H1 (cell line): ENCODE results near the gene MRPL54. TPM values are rescaled to one million over a fixed set of nuclear protein-coding genes. Genes with fewer than 3 reads are reported as not detected.

ENCODE experiments used
- CTCF ChIA-PET: fragments of 300-600 bp; sonication (Branson Sonifier 250); formaldehyde crosslinking; loops from one replicate; lab custom pipeline; 2021; ENCODE audit not compliant: partially characterized antibody; lab: Charles Lee
- POLR2A ChIA-PET: fragments of 300-600 bp; sonication (Branson Sonifier 250); formaldehyde crosslinking; loops from one replicate; lab custom pipeline; 2021; ENCODE audit warnings: inconsistent platforms; ENCODE audit not compliant: partially characterized antibody; lab: Charles Lee
- DNase-seq, 2 experiments: peaks; one replicate each; pipeline versions ENCODE4 v3.0.0 to v3.0.0-alpha.2; 2010 to 2022; ENCODE audit warnings: low spot score in 2 of 2, low read depth in 1 of 2, mixed read lengths in 1 of 2
- FAIRE-seq: peaks from 2 replicates; lab custom pipeline; 2011; peaks lifted over from hg19 to GRCh38; lab: Jason Lieb, UNC
- H2AFZ ChIP-seq: 2 replicates; pipeline ENCODE4 v1.8.1; 2012; ENCODE audit warnings: low read length, inconsistent platforms
- H2AK5ac ChIP-seq: 2 replicates; pipeline ENCODE4 v1.6.1; 2013; ENCODE audit warnings: low read depth, low read length
- H2BK120ac ChIP-seq: replicated peaks from 2 replicates; pipeline ENCODE3; 2013; ENCODE audit warnings: low read depth, low read length, inconsistent platforms
- H2BK12ac ChIP-seq: 2 replicates; pipeline ENCODE4 v1.6.1; 2013; ENCODE audit warnings: low read depth, low read length
- H2BK15ac ChIP-seq: 2 replicates; pipeline ENCODE4 v1.6.1; 2013; ENCODE audit warnings: low read length
- H2BK20ac ChIP-seq: 2 replicates; pipeline ENCODE4 v1.6.1; 2013; ENCODE audit warnings: low read length
- H2BK5ac ChIP-seq: 2 replicates; pipeline ENCODE4 v1.6.1; 2013; ENCODE audit warnings: low read depth, low read length
- H3K14ac ChIP-seq: 2 replicates; pipeline ENCODE4 v1.6.1; 2013; ENCODE audit warnings: inconsistent platforms; ENCODE audit not compliant: insufficient read length
- H3K18ac ChIP-seq: 2 replicates; pipeline ENCODE4 v1.6.1; 2013; ENCODE audit warnings: low read length; ENCODE audit errors: extremely low read depth
- H3K23ac ChIP-seq: 2 replicates; pipeline ENCODE4 v1.6.1; 2013; ENCODE audit warnings: inconsistent platforms; ENCODE audit not compliant: insufficient read length
- H3K23me2 ChIP-seq: 2 replicates; pipeline ENCODE4 v1.6.1; 2013; ENCODE audit warnings: low read depth, low read length
- H3K27ac ChIP-seq: 2 replicates; pipeline ENCODE4 v1.6.1; 2011; ENCODE audit warnings: low read depth, low read length, inconsistent platforms
- H3K27me3 ChIP-seq, 4 experiments: replicated peaks in 1 of 4; 1 replicate in 1 of 4; 2 replicates in 3 of 4; pipeline versions ENCODE4 v1.6.1 to v1.8.1; 2011 to 2013; ENCODE audit warnings: low read length in 3 of 4, mild to moderate bottlenecking in 3 of 4, inconsistent platforms in 2 of 4, mixed read lengths in 2 of 4, moderate library complexity in 1 of 4; ENCODE audit not compliant: control insufficient read depth in 3 of 4, insufficient read depth in 3 of 4; ENCODE audit errors: extremely low read depth in 1 of 4
- H3K36me3 ChIP-seq, 4 experiments: 2 replicates each; pipeline versions ENCODE4 v1.6.1 to v1.8.1; 2011 to 2013; ENCODE audit warnings: mild to moderate bottlenecking in 4 of 4, low read length in 3 of 4, moderate library complexity in 2 of 4, control low read depth in 1 of 4, inconsistent platforms in 1 of 4; ENCODE audit not compliant: insufficient read depth in 4 of 4, control insufficient read depth in 2 of 4
- H3K4ac ChIP-seq: replicated peaks from 2 replicates; pipeline ENCODE3; 2013; ENCODE audit warnings: low read length, low read depth, mixed read lengths, inconsistent platforms; ENCODE audit not compliant: insufficient read length
- H3K4me1 ChIP-seq, 4 experiments: replicated peaks in 1 of 4; 1 replicate in 1 of 4; 2 replicates in 3 of 4; pipeline versions ENCODE4 v1.6.1 to v1.8.1; 2011 to 2013; ENCODE audit warnings: low read length in 3 of 4, inconsistent platforms in 2 of 4, mixed read lengths in 1 of 4; ENCODE audit not compliant: insufficient read depth in 4 of 4, control insufficient read depth in 3 of 4
- H3K4me2 ChIP-seq, 2 experiments: 2 replicates each; pipeline versions ENCODE4 v1.6.1 to v1.8.1; 2011 to 2013; ENCODE audit warnings: low read depth in 2 of 2, low read length in 2 of 2, control low read depth in 1 of 2, inconsistent platforms in 1 of 2, mild to moderate bottlenecking in 1 of 2; ENCODE audit not compliant: insufficient read depth in 1 of 2
- H3K4me3 ChIP-seq, 4 experiments: fragments of 200-600, 300-600 bp in 1 of 4; sonication (generic), shearing (Covaris generic), sonication (Bioruptor Twin) in 1 of 4; 2 replicates each; pipeline versions ENCODE4 v1.5.1 to v1.8.1; 2011 to 2016; ENCODE audit warnings: low read length in 4 of 4, low read depth in 3 of 4, control low read depth in 2 of 4, inconsistent platforms in 2 of 4, mild to moderate bottlenecking in 2 of 4, mixed read lengths in 1 of 4, moderate library complexity in 1 of 4; ENCODE audit not compliant: insufficient read depth in 2 of 4; ENCODE audit errors: extremely low read depth in 1 of 4
- H3K56ac ChIP-seq: replicated peaks from 2 replicates; pipeline ENCODE3; 2013; ENCODE audit warnings: low read depth, mild to moderate bottlenecking, mixed read lengths, low read length, inconsistent platforms; ENCODE audit not compliant: insufficient read length
- H3K79me1 ChIP-seq: 2 replicates; pipeline ENCODE4 v1.6.1; 2013; ENCODE audit warnings: low read depth, low read length, control low read depth
- H3K79me2 ChIP-seq, 2 experiments: 2 replicates each; pipeline versions ENCODE4 v1.6.1 to v1.8.1; 2012 to 2013; ENCODE audit warnings: low read length in 2 of 2, mild to moderate bottlenecking in 2 of 2, inconsistent platforms in 1 of 2; ENCODE audit not compliant: insufficient read depth in 2 of 2, control insufficient read depth in 1 of 2
- H3K9ac ChIP-seq, 4 experiments: replicated peaks in 1 of 4; 1 replicate in 1 of 4; 2 replicates in 3 of 4; pipeline versions ENCODE4 v1.6.1 to v1.8.1; 2011 to 2013; ENCODE audit warnings: low read depth in 3 of 4, low read length in 3 of 4, control low read depth in 2 of 4, mild to moderate bottlenecking in 2 of 4, moderate library complexity in 2 of 4, inconsistent platforms in 1 of 4; ENCODE audit errors: extremely low read depth in 1 of 4
- H3K9me3 ChIP-seq, 2 experiments: 2 replicates each; pipeline versions ENCODE4 v1.6.1 to v1.8.1; 2012 to 2013; ENCODE audit warnings: mild to moderate bottlenecking in 2 of 2, moderate library complexity in 2 of 2, control low read depth in 1 of 2, inconsistent platforms in 1 of 2, low read depth in 1 of 2, low read length in 1 of 2, mixed read lengths in 1 of 2; ENCODE audit not compliant: insufficient read depth in 2 of 2
- H4K20me1 ChIP-seq, 2 experiments: replicated peaks in 1 of 2; 2 replicates each; pipeline versions ENCODE3 to v1.8.1; 2011 to 2013; ENCODE audit warnings: inconsistent platforms in 2 of 2, low read length in 2 of 2, mild to moderate bottlenecking in 1 of 2; ENCODE audit not compliant: insufficient read depth in 2 of 2, control insufficient read depth in 1 of 2
- H4K5ac ChIP-seq: 2 replicates; pipeline ENCODE4 v1.6.1; 2013; ENCODE audit warnings: low read length, low read depth, mixed read lengths, inconsistent platforms; ENCODE audit not compliant: insufficient read length
- H4K8ac ChIP-seq: 2 replicates; pipeline ENCODE4 v1.8.0; 2013; ENCODE audit warnings: mild to moderate bottlenecking, moderate library complexity, low read length, inconsistent platforms; ENCODE audit not compliant: insufficient read depth; ENCODE audit errors: extremely low read depth
- H4K91ac ChIP-seq: replicated peaks from 2 replicates; pipeline ENCODE3; 2013; ENCODE audit warnings: low read length, mixed read lengths, inconsistent platforms; ENCODE audit not compliant: insufficient read length
- CTBP2 ChIP-seq: IDR thresholded peaks from 2 replicates; pipeline ENCODE4 v1.7.0; 2011; ENCODE audit warnings: borderline replicate concordance, mild to moderate bottlenecking, moderate library complexity, mixed read lengths, low read length; ENCODE audit not compliant: insufficient read depth, insufficient read length
- HDAC2 ChIP-seq, 2 experiments: fragments of 300-600 bp in 1 of 2; sonication (generic) in 1 of 2; IDR thresholded peaks; 2 replicates each; pipeline ENCODE4 v1.6.1; 2011 to 2012; ENCODE audit warnings: low read depth in 2 of 2, low read length in 2 of 2, mild to moderate bottlenecking in 2 of 2, moderate library complexity in 2 of 2, borderline replicate concordance in 1 of 2, inconsistent platforms in 1 of 2
- RNF2 ChIP-seq: fragments of 200-900, 300-1000 bp; sonication (generic); IDR thresholded peaks from 2 replicates; pipeline ENCODE4 v1.7.1; 2016; ENCODE audit warnings: borderline replicate concordance, low read depth, mild to moderate bottlenecking, antibody characterized with exemption, low read length; ENCODE audit not compliant: poor library complexity, severe bottlenecking; ENCODE audit errors: missing control alignments
- SIX5 ChIP-seq: IDR thresholded peaks from 2 replicates; pipeline ENCODE4 v1.6.1; 2011; ENCODE audit warnings: mild to moderate bottlenecking, low read depth, low read length
- YY1 ChIP-seq: IDR thresholded peaks from 2 replicates; pipeline ENCODE4 v1.6.1; 2011; ENCODE audit warnings: low read depth, mild to moderate bottlenecking, low read length
- WGBS, 2 experiments: shearing (Covaris generic) in 1 of 2; methylation state at CpG; one replicate each; pipeline versions ENCODE4 v1.1.6 to v1.1.7; 2013 to 2015; ENCODE audit warnings: low lambda C conversion rate in 2 of 2, mixed read lengths in 2 of 2, inconsistent platforms in 1 of 2, low coverage in 1 of 2, missing lambda C conversion rate in 1 of 2; ENCODE audit not compliant: insufficient replicate concordance in 2 of 2, insufficient coverage in 1 of 2, insufficient read length in 1 of 2; ENCODE audit errors: extremely low coverage in 1 of 2, missing lambda C conversion rate in 1 of 2; 5-methylcytosine and 5-hydroxymethylcytosine counted together
- polyA plus RNA-seq, 7 experiments: library from polyadenylated mRNA; depleted of rRNA in 3 of 7; stranded (reverse) in 5 of 7; unstranded in 2 of 7; fragments of >200 nt in 5 of 7; fragments of 200-250 nt in 2 of 7; gene quantifications; 1 replicate in 5 of 7; 2 replicates in 1 of 7; 4 replicates in 1 of 7; pipeline versions ENCODE4 v1.2.1 to v1.2.3, GENCODE V29; 2011 to 2013; ENCODE audit warnings: missing spikeins in 2 of 7, mixed read lengths in 2 of 7
- total RNA-seq: library from RNA; stranded (reverse); fragmentation: NEBNext Ultra II Directional; extraction: Animal tissue kit (Norgen Biotek cat#: 25700); gene quantifications from 2 replicates; pipeline ENCODE4 v1.2.1, GENCODE V29; 2021

The MRPL54 gene
- total and polyA plus RNA-seq, 2 of the 8 experiments (the other 6 are each of a cell fraction or from before 2014, with no cell fraction given), result 63.8 to 72.8 TPM

- Histone ChIP-seq H4K91ac (no peak overlapping the region), H3K27me3 (no peaks in the 10 kb centered on the region), H3K4me2 (no peak overlapping the region), H2AFZ (no peak overlapping the region), H4K20me1 (peaks cover 0 to 6% of the 10 kb centered on the region in 2 experiments), H3K4ac (no peak overlapping the region), H2BK15ac (no peak overlapping the region), H3K27ac (no peak overlapping the region), H2BK120ac (no peak overlapping the region), H3K79me2 (no peaks in the 10 kb centered on the region), H3K4me1 (no peaks in the 10 kb centered on the region), H2AK5ac (no peak overlapping the region), H3K36me3 (peaks cover 0 to 26% (median 12%) of the 10 kb centered on the region in 4 experiments; a peak in 4 of 8 replicates), H2BK5ac (no peak overlapping the region), H3K9ac (no peak overlapping the region), H3K56ac (no peak overlapping the region), H4K8ac (no peak overlapping the region), H3K23me2 (no peaks in the 10 kb centered on the region), H4K5ac (no peak overlapping the region), H3K79me1 (no peaks in the 10 kb centered on the region), H3K4me3 (no peak overlapping the region), H3K14ac (no peak overlapping the region), H2BK20ac (no peak overlapping the region), H2BK12ac (no peak overlapping the region), H3K23ac (no peak overlapping the region), H3K9me3 (no peaks in the 10 kb centered on the region), H3K18ac (no peak overlapping the region)
- ChIA-PET POLR2A (interaction anchor here (0.7 to 1.6 kb wide), 2 partner anchors 9 to 12 kb away, joined by 3 to 6 read pairs; partner anchors contain the start of gene MRPL54), CTCF (interaction anchor here (1.0 to 1.8 kb wide), 4 partner anchors 19 to 72 kb away, joined by 3 to 5 read pairs (median 4); no protein-coding TSS in a partner anchor)
- WGBS, 2 experiments, result 86% methylated on average over 2 of the region's 2 CpGs; no CpG with 5 or more reads in 1 of the 2 experiments
- no peak for FAIRE-seq
- TF ChIP-seq YY1, result no peak
- no peak for TF ChIP-seq CTBP2
- TF ChIP-seq HDAC2 (IDR thresholded peaks at IDR 0.05; ENCODE audit: borderline replicate concordance in 1 of 2, low read depth in 2 of 2, low read length in 2 of 2), result no peak
- no peak for TF ChIP-seq SIX5
- no peak for TF ChIP-seq RNF2
- no peak for DNase-seq
These were observed 12.3 kb upstream of the MRPL54 start for GRCh38 chr19:3750211-3750610.
